ENCODE results near the gene SPRTN. TPM values are rescaled to one million over a fixed set of nuclear protein-coding genes. Genes with fewer than 3 reads are reported as not detected.
A peak's percentile ranks its signal among the peaks of the same experiment; 100 is the strongest.

The SPRTN gene
- total and polyA plus RNA-seq, 2 of the 8 experiments (the other 6 are each of a cell fraction or from before 2014, with no cell fraction given) = 6.6 to 15.1 TPM

DNA sequence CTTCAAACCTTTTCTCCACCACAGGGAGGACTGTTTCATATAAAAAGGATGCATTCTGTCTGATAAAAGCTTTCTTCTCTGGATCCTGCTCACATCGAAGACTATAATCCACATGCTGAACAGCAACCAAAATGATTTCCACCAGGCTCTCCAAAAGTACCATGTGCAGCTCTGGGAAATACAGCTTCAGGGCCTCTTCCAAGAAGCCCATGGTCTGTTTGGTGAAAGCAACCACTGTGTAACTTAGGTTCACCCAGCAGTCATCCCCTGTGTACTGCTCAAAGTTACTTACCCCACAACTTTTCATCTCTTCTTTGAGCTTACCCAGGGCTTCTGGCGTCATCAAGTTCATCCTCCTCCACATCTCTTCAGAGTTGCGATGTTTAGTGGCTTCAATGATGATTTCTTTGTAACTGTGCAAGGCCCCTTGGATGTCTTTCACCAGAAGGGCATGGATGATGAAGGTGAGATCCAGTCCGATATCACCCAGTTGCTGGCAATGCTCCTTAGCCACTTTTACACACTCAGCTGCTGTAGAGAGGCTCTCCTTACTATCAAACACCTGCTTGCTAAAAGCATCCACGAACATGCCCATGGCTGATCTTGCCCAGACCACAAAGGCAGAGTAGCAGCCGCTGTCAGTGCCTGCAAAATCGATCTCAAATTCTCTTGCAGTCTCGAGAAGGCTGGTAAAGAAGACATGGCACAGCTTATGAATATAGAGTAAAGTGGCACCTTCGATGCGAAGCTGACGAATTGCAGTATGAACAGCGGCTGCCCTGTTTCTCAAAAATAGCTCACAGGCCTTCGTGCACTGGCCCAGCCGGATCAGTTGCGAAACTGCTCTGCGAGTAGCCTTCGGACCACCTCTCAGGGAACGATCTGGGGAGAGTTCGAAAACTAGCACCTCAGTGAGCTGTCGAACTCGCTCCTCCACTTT, 2.2 kb upstream of the SPRTN start:
- Histone ChIP-seq H3K79me2 (ENCODE audit: control insufficient read depth in 1 of 2, insufficient read depth in 2 of 2, low read length in 2 of 2) (peaks cover 13 to 62% of the 10 kb centered on the region in 2 experiments), H4K20me1 (replicated peaks in 1 of 2; ENCODE audit: control insufficient read depth in 1 of 2, insufficient read depth in 2 of 2, low read length in 2 of 2) (peaks cover 5% of the 10 kb centered on the region in 2 experiments), H2AFZ (ENCODE audit: low read length) (no peak overlapping the region), H3K23me2 (ENCODE audit: low read depth, low read length) (peaks cover 20% of the 10 kb centered on the region), H3K4me2 (ENCODE audit: insufficient read depth in 1 of 2, low read depth in 2 of 2, low read length in 2 of 2) (peak overlapping the region; percentile 93 to 98), H3K4me3 (ENCODE audit: extremely low read depth in 1 of 4, insufficient read depth in 2 of 4, low read depth in 3 of 4, low read length in 4 of 4) (peak overlapping the region; percentile 89 to 100 (median 98); a peak in 7 of 8 replicates), H3K79me1 (ENCODE audit: low read depth, low read length) (peaks cover 8% of the 10 kb centered on the region; the same call in 1 of the 2 replicates), H3K14ac (ENCODE audit: insufficient read length) (no peak overlapping the region), H2BK120ac (replicated peaks; ENCODE audit: low read depth, low read length) (no peak overlapping the region), H2AK5ac (ENCODE audit: low read depth, low read length) (no peak overlapping the region), H3K27ac (ENCODE audit: low read depth, low read length) (no peak overlapping the region), H4K5ac (ENCODE audit: insufficient read length, low read depth, low read length) (no peak overlapping the region), H2BK15ac (ENCODE audit: low read length) (no peak overlapping the region), H3K36me3 (ENCODE audit: control insufficient read depth in 2 of 4, insufficient read depth in 4 of 4, low read length in 3 of 4) (0 out of 8 replicates have a peak, but pooled peaks cover 0 to 3% (median 0%) of the 10 kb centered on the region in 4 experiments), H3K23ac (ENCODE audit: insufficient read length) (no peak overlapping the region), H3K56ac (replicated peaks; ENCODE audit: insufficient read length, low read depth, low read length) (no peak overlapping the region), H4K8ac (ENCODE audit: extremely low read depth, insufficient read depth, low read length) (no peak overlapping the region), H3K9me3 (ENCODE audit: insufficient read depth in 2 of 2, low read depth in 1 of 2, low read length in 1 of 2) (no peaks in the 10 kb centered on the region), H2BK20ac (ENCODE audit: low read length) (no peak overlapping the region), H3K4ac (replicated peaks; ENCODE audit: insufficient read length, low read depth, low read length) (no peak overlapping the region), H3K9ac (replicated peaks in 1 of 4; ENCODE audit: extremely low read depth in 1 of 4, low read depth in 3 of 4, low read length in 3 of 4) (peak overlapping the region in 2 of 4 experiments; percentile 58 to 87; a peak in 3 of 7 replicates), H3K18ac (ENCODE audit: extremely low read depth, low read length) (no peak overlapping the region), H3K4me1 (replicated peaks in 1 of 4; ENCODE audit: control insufficient read depth in 3 of 4, insufficient read depth in 4 of 4, low read length in 3 of 4) (peaks cover 6 to 19% (median 8%) of the 10 kb centered on the region in 4 experiments), H2BK5ac (ENCODE audit: low read depth, low read length) (no peak overlapping the region), H2BK12ac (ENCODE audit: low read depth, low read length) (no peak overlapping the region), H3K27me3 (replicated peaks in 1 of 4; ENCODE audit: control insufficient read depth in 3 of 4, extremely low read depth in 1 of 4, insufficient read depth in 3 of 4, low read length in 3 of 4) (no peaks in the 10 kb centered on the region), H4K91ac (replicated peaks; ENCODE audit: insufficient read length, low read length) (no peak overlapping the region)
- ChIA-PET POLR2A (ENCODE audit: partially characterized antibody) (interaction anchor here (0.6 to 2.0 kb wide), 3 partner anchors 8 to 561 kb away, joined by 3 to 7 read pairs (median 5); no protein-coding TSS in a partner anchor), CTCF (ENCODE audit: partially characterized antibody) (interaction anchor here (1.0 to 1.7 kb wide), 5 partner anchors 11 to 256 kb away, joined by 3 to 7 read pairs (median 3); no protein-coding TSS in a partner anchor)
- TF ChIP-seq RBBP5 (IDR thresholded peaks at IDR 0.05; ENCODE audit: borderline replicate concordance, low read depth, low read length) (no peak), BCL11A (IDR thresholded peaks at IDR 0.05; ENCODE audit: low read depth in 2 of 2, low read length in 2 of 2) (no peak), CEBPB (IDR thresholded peaks at IDR 0.05; ENCODE audit: low read depth, low read length) (peak; percentile 21; the same call in 1 of the 2 replicates)
- no peak for FAIRE-seq
- DNase-seq (ENCODE audit: low read depth in 1 of 2, low spot score in 2 of 2) = no peak
- WGBS, 2 experiments (ENCODE audit: extremely low coverage in 1 of 2, insufficient coverage in 1 of 2, insufficient read length in 1 of 2, insufficient replicate concordance in 2 of 2, low coverage in 1 of 2, low lambda C conversion rate in 2 of 2, missing lambda C conversion rate in 1 of 2) = 89% methylated on average over 21 of the region's 21 CpGs; no CpG with 5 or more reads in 1 of the 2 experiments
